WI38 (cell line): ENCODE results near the gene NLGN1.

ENCODE experiments used
- H3K4me3 ChIP-seq: 2 replicates; pipeline ENCODE4 v1.5.1; 2011; ENCODE audit warnings: low read depth, mild to moderate bottlenecking, control low read depth, low read length
- TF ChIP-seq, protein P1 (sequence below): IDR thresholded peaks from 2 replicates; pipeline ENCODE4 v1.5.1; 2012; ENCODE audit warnings: low read depth, mild to moderate bottlenecking, control low read depth, low read length

The NLGN1 gene

DNA sequence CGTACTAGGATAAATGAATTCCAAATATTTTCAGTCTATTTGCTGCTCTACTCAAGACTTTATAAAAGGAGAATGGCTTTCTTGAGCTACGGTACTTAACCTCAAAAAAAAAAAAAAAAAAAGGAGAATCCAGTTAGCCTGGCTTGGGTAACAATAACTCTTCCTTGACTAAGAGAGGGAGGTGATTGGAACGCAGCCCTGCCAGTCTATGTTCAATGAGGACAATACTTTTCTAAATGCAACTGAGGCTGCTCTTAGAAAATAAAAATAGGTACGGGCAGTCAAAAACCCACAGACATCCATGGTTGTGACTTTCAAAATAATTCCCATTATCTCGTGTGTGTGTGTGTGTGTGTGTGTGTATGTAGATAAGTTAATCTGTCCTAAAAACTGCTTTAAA, 799.9 kb downstream of the NLGN1 start:
- H3K4me3 ChIP-seq, result no peak overlapping the region
- TF ChIP-seq, protein P1, sequence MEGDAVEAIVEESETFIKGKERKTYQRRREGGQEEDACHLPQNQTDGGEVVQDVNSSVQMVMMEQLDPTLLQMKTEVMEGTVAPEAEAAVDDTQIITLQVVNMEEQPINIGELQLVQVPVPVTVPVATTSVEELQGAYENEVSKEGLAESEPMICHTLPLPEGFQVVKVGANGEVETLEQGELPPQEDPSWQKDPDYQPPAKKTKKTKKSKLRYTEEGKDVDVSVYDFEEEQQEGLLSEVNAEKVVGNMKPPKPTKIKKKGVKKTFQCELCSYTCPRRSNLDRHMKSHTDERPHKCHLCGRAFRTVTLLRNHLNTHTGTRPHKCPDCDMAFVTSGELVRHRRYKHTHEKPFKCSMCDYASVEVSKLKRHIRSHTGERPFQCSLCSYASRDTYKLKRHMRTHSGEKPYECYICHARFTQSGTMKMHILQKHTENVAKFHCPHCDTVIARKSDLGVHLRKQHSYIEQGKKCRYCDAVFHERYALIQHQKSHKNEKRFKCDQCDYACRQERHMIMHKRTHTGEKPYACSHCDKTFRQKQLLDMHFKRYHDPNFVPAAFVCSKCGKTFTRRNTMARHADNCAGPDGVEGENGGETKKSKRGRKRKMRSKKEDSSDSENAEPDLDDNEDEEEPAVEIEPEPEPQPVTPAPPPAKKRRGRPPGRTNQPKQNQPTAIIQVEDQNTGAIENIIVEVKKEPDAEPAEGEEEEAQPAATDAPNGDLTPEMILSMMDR, result no peak

DNA sequence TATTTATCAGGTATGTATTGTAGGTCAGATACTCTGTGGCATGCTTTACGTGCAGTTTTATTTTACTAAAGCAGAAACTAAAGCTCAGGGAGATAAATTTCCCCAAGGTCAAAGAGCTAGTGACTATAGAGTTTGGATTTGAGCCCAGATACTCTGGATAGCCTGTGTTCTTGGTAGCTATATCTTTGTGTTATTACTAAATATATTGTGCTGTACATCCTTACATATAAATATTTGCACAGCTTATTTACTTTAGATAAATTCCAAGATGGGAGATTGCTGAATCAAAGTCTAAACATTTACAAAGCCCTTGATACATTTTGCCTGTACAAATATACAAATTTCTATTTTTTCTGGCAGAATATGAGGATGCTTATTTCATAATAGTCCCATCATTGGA, 800.7 kb downstream of the NLGN1 start:
- TF ChIP-seq, protein P1, result no peak
- no peak overlapping the region for H3K4me3 ChIP-seq

DNA sequence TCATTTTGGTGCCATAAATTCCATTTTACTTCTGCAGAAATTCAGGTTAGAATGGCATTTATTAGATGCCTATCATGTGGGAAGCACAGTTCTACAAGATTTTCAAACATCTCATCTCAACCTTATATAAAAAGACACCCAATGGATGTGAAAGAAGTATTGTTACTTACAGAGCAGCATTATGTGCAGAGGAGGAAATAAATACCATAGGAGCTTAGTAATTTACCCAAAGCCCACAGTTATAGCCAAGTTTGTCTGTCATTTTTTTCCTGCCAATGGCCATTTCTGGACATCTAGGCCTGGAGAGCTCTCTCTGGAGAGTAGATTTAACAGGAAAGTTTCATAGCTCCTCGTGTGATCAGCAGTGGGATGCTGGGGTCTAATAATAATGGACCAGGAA, 802.2 kb downstream of the NLGN1 start:
- TF ChIP-seq, protein P1, result no peak
- H3K4me3 ChIP-seq, result no peak overlapping the region

DNA sequence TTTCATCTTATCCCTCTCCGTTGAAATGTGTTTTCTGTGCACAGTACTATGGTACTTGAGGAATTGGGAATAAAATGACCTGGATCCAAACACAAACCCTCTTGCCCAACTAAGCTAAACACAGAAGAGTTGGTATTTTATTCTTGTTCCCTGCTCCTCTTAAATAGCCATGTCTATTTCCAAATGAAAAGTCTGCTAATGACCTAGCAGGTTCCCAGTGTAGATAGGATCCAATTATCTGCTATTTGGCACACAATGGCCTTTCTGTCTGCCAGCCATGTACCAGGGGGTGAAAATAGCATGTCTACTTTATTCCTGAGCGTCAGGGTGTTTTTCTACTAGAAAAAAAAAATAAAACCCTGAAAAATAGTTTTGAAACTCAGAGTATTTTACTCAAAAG, 804.6 kb downstream of the NLGN1 start:
- TF ChIP-seq, protein P1, result no peak
- no peak overlapping the region for H3K4me3 ChIP-seq

DNA sequence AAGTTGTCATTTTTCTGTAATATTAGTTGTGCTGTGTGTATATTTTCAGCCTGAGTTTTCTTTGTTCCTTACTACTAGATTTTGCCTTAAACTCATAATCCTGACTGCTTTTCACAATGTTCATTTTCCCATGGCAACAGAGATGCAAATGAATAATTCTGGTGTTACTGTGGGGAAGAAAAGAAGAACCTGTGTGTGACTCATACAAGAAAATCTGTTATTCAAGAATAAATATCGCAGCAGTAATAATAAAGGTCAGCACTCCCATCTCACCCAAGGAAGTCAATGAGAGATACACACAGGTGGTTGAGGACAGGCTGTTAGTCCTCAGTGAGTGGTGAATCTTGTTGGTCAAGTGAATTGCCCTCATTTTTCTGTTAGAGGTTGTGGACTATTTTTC, 805.0 kb downstream of the NLGN1 start:
- TF ChIP-seq, protein P1, result no peak
- H3K4me3 ChIP-seq, result no peak overlapping the region

DNA sequence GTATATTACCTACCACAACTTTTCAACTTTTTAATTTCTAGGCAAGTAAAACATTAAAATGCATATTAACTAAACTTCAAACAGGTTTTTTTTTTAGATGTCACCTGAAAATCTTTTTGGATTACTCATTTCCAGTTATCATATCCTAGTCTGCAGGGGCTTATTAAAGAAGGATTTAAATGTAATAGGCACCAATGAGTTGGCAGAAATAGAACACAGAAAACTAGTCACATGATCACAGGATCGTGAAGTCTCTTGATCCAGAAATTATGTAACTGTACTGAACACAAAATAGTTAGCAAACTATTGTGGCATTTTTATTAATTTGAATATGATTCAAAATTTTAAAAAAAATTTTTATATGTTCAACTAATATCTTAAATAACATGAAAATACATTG, 807.2 kb downstream of the NLGN1 start:
- TF ChIP-seq, protein P1, result no peak
- no peak overlapping the region for H3K4me3 ChIP-seq

DNA sequence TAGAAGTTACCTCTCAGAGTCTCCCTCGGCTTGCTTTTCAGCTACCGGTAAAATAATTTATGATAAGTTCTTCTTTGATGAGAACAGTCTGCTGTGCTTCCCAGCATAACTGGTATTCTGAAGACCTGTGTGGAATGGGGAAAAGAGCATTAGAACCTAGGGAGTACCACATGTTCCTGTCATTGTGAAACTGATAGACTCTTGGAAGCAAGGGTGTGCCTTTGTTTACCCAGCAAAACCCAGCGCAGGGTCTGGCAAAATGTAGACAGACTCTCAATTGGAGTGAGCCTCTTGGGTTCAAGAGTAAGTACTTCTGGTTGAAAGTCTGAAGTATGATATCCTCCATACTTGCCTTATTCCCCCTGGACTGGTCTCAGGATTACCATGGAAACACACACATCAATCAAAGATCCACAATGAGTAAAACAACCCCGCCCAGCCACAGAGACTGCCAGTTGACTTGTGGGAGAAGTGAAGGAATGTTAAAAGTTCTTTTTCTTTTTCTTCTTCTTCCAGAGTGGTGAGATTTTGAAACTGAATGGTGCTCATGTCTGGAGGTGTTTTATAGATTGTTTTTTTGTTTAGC, 809.2 kb downstream of the NLGN1 start:
- no peak overlapping the region for H3K4me3 ChIP-seq
- TF ChIP-seq, protein P1, result no peak
